Pulmonary artery endothelial cell (primary cell): ENCODE data around the gene FGL2. TPM values are rescaled to one million over a fixed set of nuclear protein-coding genes. Genes with fewer than 3 reads are reported as not detected.
"Not testable (repeated sequence)": the region's sequence is repeated elsewhere in the genome, so short reads cannot be mapped to it uniquely, and the experiment has no call there.

Experiments used
- DNase-seq: peaks from one replicate; pipeline ENCODE4 v3.0.0-alpha.2; 2011; ENCODE audit warnings: low read depth, low spot score
- total RNA-seq: library from RNA; depleted of rRNA; stranded (reverse); fragments of >200 nt; gene quantifications from 2 replicates; pipeline ENCODE4 v1.2.3, GENCODE V29; 2014

Gene FGL2
- total RNA-seq, 1 donor from 2014 or later = 0.26 TPM

DNA sequence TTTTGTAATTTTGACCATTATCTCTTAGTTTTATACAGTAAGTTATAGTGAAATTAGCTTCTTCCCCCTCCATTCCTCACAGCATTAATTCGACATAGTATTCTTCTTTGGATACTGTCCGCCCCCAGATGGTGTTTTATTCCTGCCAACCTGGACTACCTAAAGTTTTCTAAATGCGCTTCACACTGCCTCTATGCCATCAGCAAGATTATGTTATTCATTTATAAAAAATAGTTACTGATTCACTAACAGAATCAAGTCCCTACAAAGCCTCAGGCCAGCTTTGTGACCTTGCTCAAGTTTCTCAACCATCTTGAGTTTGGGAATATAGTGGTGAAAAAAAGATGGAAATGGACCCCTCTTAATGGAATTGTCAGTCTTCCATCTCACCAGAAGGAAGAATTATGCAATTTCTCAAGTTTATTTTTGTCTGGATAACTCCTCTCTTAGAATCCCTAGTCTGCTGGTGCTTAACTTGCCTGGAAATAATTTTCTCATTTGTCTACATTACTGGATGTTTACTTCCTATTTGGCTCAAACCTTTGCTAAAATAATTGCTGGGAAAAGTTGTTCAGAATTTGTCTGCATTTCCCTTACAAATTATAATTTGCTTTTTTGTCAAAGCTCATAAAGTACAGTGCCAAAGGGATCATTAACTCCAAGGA, 16.7 kb upstream of the FGL2 start:
- no peak for DNase-seq

DNA sequence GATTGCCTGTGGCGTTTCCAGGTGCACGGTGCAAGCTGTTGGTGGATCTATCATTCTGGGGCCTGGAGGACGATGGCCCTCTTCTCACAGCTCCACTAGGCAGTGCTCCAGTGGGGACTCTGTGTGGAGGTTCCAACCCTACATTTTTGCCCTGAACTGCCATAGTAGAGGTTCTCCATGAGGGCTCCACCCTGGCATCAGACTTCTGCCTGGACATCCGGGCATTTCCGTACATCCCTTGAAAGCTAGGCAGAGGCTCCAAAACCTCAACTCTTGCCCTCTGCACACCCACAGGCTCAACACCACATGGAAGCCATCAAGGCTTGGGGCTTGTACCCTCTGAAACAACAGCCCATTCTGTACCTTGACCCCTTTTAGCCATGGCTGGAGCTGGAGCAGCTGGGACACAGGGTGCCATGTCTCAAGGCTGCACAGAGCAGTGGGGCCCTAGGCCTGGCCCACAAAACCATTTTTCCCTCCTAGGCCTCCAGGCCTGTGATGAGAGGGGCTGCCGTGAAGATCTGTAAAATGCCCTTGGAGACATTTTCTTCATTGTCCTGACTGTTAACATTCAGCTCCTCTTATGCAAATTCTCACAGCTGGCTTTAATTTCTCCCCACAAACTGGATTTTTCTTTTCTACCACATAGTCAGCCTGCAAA, 10.0 kb upstream of the FGL2 start:
- no peak for DNase-seq

- no peak for DNase-seq
Measured at GRCh38 chr7:77208416-77208815, 8.8 kb upstream of the FGL2 start.

GRCh38 chr7:77205706-77206105, 6.1 kb upstream of the FGL2 start:
- DNase-seq = no peak

DNA sequence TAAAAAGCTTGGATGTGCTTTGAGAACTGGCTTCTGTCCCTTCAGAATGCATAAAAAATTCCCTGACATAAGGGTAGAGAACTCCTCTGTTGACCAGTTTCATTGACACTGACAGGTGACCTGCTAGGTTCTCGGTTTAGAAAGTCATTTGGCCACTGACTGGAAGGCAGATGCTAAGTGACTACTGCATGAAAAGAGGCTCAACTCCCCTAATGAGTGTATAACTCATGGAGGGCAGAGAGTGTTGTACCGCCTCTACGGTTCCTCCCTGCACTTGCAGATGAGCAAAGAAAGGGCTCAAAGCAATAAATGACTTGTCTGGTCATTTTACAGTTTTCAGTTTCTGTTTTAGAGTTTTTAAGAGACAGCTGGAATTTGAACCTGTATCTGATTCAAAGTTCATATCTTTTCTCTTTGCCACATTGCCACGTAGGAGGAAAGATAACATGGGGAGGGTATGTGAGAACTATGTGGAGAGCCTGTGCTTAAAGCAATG, 2.9 kb upstream of the FGL2 start:
- DNase-seq = no peak

GRCh38 chr7:77200542-77200941, 923 bp upstream of the FGL2 start:
- DNase-seq = no peak

DNA sequence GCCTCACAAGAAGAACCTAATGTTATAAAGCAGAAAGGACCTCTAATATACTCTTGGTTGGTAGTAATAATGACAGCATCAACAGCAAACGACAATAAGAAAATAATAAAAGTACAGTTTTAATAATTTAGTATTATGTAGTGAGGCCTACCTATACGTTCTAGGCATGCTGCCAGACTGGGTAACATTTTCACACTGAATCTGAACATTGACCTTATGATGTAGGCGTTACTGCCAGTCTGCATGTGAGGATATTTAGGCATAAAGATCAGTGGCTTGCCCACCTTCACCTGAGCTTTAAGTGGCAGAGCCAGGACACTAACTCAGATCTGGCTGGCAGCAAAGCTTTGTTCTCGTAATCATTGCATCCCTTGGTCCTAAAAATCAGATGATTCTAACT, 2.5 kb downstream of the FGL2 start:
- DNase-seq = no peak

DNA sequence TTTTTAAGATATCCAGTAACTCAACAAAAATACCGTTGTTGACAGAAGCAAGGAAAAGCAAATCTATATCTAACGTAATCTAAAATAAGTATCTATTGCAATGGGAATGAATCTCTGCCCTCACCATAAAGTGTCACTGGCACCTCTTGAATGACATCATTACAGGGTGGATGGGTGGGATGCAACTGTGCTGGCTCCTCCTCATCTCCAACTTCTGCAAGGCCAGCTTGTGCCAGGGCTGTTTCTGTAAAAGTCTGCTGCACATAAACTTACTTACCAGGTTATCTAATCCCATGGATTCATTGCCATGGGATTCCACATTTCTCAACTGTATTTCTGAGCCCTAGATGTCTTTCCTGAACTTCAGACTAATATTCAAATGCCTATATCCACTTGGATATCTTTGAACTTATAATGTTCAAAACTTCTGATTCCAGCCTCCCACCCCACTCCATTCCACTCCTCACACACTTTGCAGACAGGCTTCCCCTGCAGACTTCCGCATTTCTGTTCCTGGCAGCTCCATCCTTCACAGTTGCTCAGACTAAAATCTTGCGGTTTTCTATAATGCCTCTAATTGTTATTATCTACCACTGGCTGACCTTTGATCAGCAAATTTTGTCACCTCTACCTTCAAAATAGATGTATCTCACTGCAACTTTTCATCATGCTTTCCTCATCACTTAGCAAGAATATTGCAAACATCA, 10.7 kb downstream of the FGL2 start:
- no peak for DNase-seq

- DNase-seq = no peak
Measured at GRCh38 chr7:77185866-77186265, 13.8 kb downstream of the FGL2 start.

GRCh38 chr7:77184990-77185389, 14.6 kb downstream of the FGL2 start:
- DNase-seq = no peak

- no peak for DNase-seq
Measured at GRCh38 chr7:77184463-77184862, 15.2 kb downstream of the FGL2 start.

GRCh38 chr7:77182261-77182660, 17.4 kb downstream of the FGL2 start:
- no peak for DNase-seq

DNA sequence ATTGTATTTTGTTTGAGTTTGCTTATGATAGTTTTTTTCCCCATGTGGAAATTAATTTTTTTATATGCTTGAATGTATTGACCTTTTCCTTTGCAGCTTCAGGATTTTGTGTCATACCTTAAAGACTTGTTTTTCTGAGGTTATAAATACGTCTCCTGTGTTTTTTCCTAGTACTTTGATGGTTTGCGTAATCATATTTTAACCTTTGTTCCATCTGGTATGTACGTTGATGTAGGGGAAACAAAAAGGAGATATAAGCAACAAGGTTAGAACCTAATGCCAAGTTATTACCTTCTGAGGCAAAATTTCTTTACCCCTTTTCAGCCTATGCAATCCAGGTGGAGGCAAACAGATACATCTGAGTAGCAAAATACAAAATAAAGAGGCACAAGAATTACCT, 17.9 kb downstream of the FGL2 start:
- DNase-seq = no peak

DNA sequence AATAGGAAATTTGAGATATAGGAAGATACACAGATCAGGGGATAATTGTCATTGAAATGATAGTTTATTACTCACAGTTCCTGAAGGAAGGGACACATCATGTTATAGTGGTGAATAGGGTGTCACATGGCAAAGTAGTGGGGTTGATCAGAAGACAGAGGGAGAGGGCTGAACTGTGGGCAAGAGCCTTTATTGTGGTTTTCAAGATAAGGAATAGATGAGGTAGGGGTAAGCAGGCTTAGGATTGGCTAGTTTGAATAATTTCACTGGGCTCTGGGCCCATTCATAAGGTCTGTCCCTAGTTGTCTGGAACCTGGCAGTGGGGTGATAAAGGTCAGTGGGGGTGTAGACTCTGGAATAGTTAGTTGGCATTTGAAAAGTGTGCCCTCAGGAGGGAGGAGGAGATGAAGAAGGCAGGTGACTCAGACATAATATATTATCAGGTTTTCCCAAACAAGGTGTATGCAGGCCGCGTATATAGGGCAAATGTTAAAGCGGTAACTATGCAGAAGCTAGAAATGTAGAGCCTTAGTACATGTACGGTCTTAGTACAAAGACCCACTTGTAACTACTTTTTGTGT, 18.5 kb downstream of the FGL2 start:
- DNase-seq = no peak

DNA sequence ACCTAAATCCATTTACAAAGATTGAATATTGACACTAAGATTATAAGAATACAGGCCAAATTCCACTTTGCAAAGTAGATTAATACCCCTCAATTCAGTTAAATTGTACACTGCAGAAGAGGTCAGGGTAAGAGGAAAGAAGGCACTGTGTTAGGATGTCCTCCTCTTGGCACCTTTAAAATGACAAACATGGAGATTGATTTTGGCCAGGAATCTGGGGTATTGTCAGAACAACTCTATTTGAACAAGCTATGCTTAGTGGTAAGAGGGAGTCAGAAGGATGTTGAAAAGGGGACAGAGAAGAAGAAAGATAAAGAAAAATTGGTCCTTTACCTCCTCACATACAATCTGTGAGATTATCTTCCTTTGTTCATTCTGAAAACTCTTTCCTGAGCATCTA, 21.6 kb downstream of the FGL2 start:
- not testable (repeated sequence) for DNase-seq

GRCh38 chr7:77177321-77177904, 22.2 kb downstream of the FGL2 start:
- not testable (repeated sequence) for DNase-seq

DNA sequence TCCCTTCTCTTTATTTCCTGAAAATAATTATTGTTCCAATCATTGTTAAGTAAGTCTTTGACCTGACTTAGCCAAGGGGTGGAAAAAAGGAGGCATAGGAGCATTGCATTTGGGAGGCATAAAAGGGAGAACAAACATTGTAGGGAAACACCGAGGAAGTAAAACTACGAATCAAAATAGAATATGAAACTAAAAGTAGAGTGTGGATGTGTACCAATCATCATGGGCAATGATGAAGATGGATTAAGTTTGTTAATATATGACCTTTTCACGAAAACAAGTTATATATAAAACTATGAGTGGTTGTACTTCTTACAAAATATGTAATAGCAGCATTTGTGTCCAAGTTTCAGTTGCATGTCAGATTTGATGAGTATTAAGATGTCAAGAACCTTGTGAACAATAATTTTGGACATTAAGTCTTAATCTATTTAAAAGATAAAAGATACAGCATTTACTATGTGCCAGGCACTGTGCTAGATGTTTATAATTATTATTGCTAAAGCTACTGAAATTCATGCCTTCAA, 24.3 kb downstream of the FGL2 start:
- DNase-seq = not testable (repeated sequence)

DNA sequence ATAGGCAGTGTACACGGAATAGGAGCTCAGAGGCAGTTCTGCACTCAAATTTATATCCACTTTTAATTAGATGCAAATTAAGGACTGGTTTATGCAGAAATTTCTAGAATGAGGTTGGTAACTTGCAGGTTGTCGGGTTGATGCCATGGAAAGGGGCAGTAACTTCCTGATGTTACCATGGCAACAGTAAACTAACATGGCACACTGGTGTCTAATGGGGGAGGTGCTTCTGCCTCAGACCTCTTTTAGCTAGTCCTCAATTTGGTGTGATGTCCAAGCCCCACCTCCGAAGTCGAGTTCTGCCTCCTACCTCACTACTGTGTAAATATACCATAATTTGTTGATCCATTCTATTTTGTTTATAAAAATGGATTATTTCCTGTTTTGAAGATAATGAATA, 25.2 kb downstream of the FGL2 start:
- not testable (repeated sequence) for DNase-seq

GRCh38 chr7:77172437-77173172, 27.0 kb downstream of the FGL2 start:
- not testable (repeated sequence) for DNase-seq

GRCh38 chr7:77171073-77171472, 28.5 kb downstream of the FGL2 start:
- DNase-seq = not testable (repeated sequence)

GRCh38 chr7:77157446-77157845, 42.2 kb downstream of the FGL2 start:
- DNase-seq = no peak
